Right ventricle myocardium inferior (tissue), 1 donor: ENCODE results near the gene HIGD1B. TPM values are rescaled to one million over a fixed set of nuclear protein-coding genes. Genes with fewer than 3 reads are reported as not detected.

Source experiments
- total RNA-seq: library from RNA; stranded (reverse); fragmentation: NEBNext Ultra II Directional; extraction: Animal tissue kit (Norgen Biotek cat#: 25700); gene quantifications from one replicate; pipeline ENCODE4 v1.2.1, GENCODE V29; 2021
- donor health status: DM: no; HTN: yes; CAD: no; lungs with severe emphysema.

The HIGD1B gene
- total RNA-seq, 1 donor from 2014 or later: 20.4 TPM

Other genes starting within 250 kb of the HIGD1B start
- gene MEIOC, start 191.4 kb upstream of the HIGD1B start, total RNA-seq: 0.11 TPM
- gene CCDC43, start 158.1 kb upstream of the HIGD1B start, total RNA-seq: 25.6 TPM
- gene DBF4B, start 139.2 kb upstream of the HIGD1B start, total RNA-seq: 3.8 TPM
- 20.0 TPM for gene ADAM11, start 88.9 kb upstream of the HIGD1B start, total RNA-seq
- gene GJC1, start 17.6 kb upstream of the HIGD1B start, total RNA-seq: 21.9 TPM
- 68.1 TPM for gene EFTUD2, start 51.6 kb downstream of the HIGD1B start, total RNA-seq
- 3.7 TPM for gene GFAP, start 67.6 kb downstream of the HIGD1B start, total RNA-seq
- 2.5 TPM for gene KIF18B, start 99.9 kb downstream of the HIGD1B start, total RNA-seq
- gene C1QL1, start 120.4 kb downstream of the HIGD1B start, total RNA-seq: 11.3 TPM
- 24.2 TPM for gene DCAKD, start 203.7 kb downstream of the HIGD1B start, total RNA-seq
- 96.0 TPM for gene NMT1, start 213.4 kb downstream of the HIGD1B start, total RNA-seq